NCI-H2196 (cell line): ENCODE measurements around the gene MBD2.

Source experiments
- DNase-seq: peaks from one replicate; lab custom pipeline; 2025; ENCODE audit not compliant: unreplicated experiment; lab: John Stamatoyannopoulos, UW

MBD2 gene

DNA sequence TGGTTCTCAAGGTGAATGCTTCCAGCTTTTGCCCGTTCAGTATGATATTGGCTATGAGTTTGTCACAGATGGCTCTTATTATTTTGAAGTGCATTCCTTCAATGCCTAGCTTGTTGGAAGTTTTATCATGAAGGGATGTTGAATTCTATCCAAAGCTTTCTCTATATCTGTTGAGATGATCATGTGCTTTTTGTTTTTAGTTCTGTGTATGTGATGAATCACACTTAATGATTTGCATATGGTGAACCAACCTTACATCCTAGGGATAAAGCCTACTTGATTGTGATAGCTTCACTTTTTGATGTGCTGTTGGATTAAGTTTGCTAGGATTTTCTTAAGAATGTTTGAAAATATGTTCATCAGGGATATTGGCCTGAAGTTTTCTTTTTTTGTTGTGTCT lies 112.1 kb downstream of the MBD2 start:
- DNase-seq = no peak

DNA sequence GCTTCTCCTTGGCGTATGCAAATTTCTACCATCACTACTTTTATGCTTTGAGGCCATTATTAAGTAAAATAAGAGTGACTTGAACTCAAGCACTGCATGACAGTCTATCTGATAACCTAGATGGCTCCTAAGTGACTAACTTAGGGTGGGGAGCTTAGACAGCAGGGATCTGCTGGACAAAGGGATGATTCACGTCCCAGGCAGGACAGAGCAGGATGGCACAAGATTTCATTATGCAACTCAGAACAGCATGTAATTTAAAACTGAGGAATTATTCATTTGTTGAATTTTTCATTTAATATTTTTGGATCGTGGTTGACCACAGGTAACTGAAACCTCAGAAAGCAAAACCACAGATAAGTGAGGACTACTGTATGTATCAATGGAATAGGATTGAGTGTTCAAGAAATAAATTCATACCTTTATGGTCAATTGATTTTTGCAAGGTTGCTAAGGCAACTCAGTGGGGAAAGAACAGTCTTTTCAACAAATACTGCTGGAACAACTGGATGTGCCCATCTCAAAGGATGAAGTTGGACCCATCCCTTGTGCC lies 115.3 kb downstream of the MBD2 start:
- DNase-seq = no peak

DNA sequence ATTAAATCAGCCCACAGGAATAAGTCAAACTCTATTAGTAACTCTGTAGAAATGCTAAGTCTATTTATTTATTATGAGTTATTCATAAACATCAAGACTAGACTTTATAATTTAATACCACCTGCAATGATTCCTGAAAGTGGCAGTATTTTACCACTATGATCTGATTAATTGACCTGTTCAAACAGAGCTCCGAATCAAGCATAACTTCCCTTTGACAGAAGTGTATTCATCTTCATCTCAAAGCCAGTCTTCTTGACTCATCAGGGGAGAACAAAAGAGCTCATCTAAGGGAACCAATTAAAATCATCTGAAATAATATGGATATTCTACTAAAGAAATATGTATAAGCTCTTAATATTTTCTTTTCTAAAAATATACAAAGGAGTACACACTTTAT lies 122.3 kb downstream of the MBD2 start:
- DNase-seq = no peak
